Gastroesophageal sphincter (tissue), 4 donors: ENCODE measurements around the gene IMP4. TPM values are rescaled to one million over a fixed set of nuclear protein-coding genes. Genes with fewer than 3 reads are reported as not detected.

Experiments used
- ATAC-seq: fragments of 150-250 bp; one replicate; pipeline ENCODE4 v1.9.1; 2016; ENCODE audit warnings: mild to moderate bottlenecking, moderate library complexity
- H3K27ac ChIP-seq, 4 donors: fragments of 200-600 bp; sonication (generic) in 3 of 4; 1 replicate in 3 of 4; 2 replicates in 1 of 4; pipeline ENCODE4 v1.5.1; 2016 to 2019
- H3K27me3 ChIP-seq: fragments of 200-600 bp; sonication (generic); one replicate; pipeline ENCODE4 v1.5.1; 2019
- H3K36me3 ChIP-seq, 2 donors: fragments of 200-600 bp; sonication (generic); one replicate each; pipeline ENCODE4 v1.5.1; 2019; ENCODE audit warnings: control low read depth in 1 of 2
- H3K4me1 ChIP-seq, 3 donors: fragments of 200-600 bp; sonication (generic); 1 replicate in 2 of 3; 2 replicates in 1 of 3; pipeline ENCODE4 v1.5.1; 2016 to 2019; ENCODE audit warnings: control low read depth in 2 of 3
- H3K4me3 ChIP-seq, 2 donors: fragments of 200-600 bp; sonication (generic); one replicate each; pipeline ENCODE4 v1.5.1; 2019; ENCODE audit warnings: mild to moderate bottlenecking in 1 of 2, moderate library complexity in 1 of 2
- H3K9me3 ChIP-seq, 3 donors: fragments of 200-600 bp; sonication (generic); one replicate each; pipeline ENCODE4 v1.5.1; 2017 to 2019; ENCODE audit warnings: control low read depth in 2 of 3
- EP300 ChIP-seq: sonication (generic); formaldehyde crosslinking; IDR thresholded peaks from one replicate; pipeline ENCODE4 v1.6.1; 2017; ENCODE audit warnings: antibody characterized with exemption, mild to moderate bottlenecking
- POLR2A ChIP-seq, 2 donors: fragments of 450-650 bp; IDR thresholded peaks; one replicate each; pipeline ENCODE4 v1.6.1; 2017; ENCODE audit warnings: antibody characterized with exemption in 2 of 2, mild to moderate bottlenecking in 2 of 2, moderate library complexity in 1 of 2
- POLR2AphosphoS5 ChIP-seq: sonication (generic); formaldehyde crosslinking; IDR thresholded peaks from one replicate; pipeline ENCODE4 v1.6.1; 2017; ENCODE audit warnings: antibody characterized with exemption
- WGBS, 2 donors: methylation state at CpG; one replicate each; pipeline ENCODE4 v1.1.5; 2018; ENCODE audit warnings: low coverage in 1 of 2; 5-methylcytosine and 5-hydroxymethylcytosine counted together
- total RNA-seq, 4 donors: library from RNA; depleted of rRNA; stranded (reverse); fragments of >200 nt; gene quantifications; one replicate each; pipeline ENCODE4 v1.1.0, GENCODE V29; 2016
- TF ChIP-seq, protein P1 (sequence below), 4 experiments: fragments of 200-600 bp in 2 of 4; fragments of 450-650 bp in 2 of 4; sonication (generic) in 1 of 4; IDR thresholded peaks; one replicate each; pipeline ENCODE4 v1.5.1; 2017 to 2019; ENCODE audit warnings: antibody characterized with exemption in 4 of 4, mild to moderate bottlenecking in 2 of 4, moderate library complexity in 2 of 4

Gene IMP4
- total RNA-seq, 4 donors from 2014 or later, result 78.8 to 143 (median 113) TPM

DNA sequence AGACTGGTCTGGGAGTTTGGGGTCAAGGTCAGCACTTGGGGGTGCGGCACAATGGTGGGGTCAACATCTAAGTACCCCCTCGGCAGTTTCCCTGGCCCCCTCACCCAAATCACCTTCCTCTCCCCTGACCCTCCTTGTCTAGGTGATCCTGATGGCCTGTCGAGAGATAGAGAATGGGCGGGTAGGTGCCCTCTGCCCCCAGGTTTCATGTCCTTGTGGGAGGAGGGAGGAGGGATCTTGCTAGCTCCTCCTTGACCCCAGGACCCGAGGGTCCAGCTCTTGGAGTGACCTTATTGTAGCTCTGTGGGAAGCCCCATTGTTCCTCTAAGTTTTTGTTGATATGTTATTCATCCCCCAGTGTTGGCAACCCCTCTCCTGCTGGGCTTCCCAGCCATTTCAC is 16.8 kb downstream of the IMP4 start:
- Histone ChIP-seq H3K27ac (no peak overlapping the region), H3K4me1 (peaks cover 0 to 20% (median 10%) of the 10 kb centered on the region in 3 donors), H3K9me3 (no peaks in the 10 kb centered on the region), H3K36me3 (no peaks in the 10 kb centered on the region), H3K27me3 (no peaks in the 10 kb centered on the region), H3K4me3 (no peak overlapping the region)
- ATAC-seq, result no peak
- WGBS, 2 donors, result 60 to 70% methylated on average over 1 to 5 of the region's 5 CpGs
- TF ChIP-seq, protein P1, sequence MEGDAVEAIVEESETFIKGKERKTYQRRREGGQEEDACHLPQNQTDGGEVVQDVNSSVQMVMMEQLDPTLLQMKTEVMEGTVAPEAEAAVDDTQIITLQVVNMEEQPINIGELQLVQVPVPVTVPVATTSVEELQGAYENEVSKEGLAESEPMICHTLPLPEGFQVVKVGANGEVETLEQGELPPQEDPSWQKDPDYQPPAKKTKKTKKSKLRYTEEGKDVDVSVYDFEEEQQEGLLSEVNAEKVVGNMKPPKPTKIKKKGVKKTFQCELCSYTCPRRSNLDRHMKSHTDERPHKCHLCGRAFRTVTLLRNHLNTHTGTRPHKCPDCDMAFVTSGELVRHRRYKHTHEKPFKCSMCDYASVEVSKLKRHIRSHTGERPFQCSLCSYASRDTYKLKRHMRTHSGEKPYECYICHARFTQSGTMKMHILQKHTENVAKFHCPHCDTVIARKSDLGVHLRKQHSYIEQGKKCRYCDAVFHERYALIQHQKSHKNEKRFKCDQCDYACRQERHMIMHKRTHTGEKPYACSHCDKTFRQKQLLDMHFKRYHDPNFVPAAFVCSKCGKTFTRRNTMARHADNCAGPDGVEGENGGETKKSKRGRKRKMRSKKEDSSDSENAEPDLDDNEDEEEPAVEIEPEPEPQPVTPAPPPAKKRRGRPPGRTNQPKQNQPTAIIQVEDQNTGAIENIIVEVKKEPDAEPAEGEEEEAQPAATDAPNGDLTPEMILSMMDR (IDR thresholded peaks at IDR 0.05), result no peak
- no peak for TF ChIP-seq POLR2AphosphoS5
- no peak for TF ChIP-seq POLR2A (IDR thresholded peaks at IDR 0.05)
- no peak for TF ChIP-seq EP300

DNA sequence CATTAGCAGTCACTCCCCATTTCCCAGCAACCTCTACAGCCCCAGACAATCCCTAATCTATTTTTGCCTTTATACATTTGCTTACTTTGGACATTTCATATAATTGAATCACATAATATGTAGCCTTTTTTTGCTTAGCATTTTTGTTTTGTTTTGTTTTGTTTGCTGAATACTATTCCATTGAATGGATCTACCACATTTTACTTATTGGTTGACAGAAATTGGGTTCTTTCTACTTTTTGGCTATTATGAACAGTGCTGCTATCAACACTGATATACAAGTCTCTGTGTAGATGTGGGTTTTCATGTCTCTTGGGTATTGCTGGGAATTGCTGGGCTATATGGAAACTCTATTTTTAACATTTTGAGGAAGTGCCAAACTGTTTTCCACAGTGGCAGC is 20.8 kb downstream of the IMP4 start:
- H3K27ac ChIP-seq, result no peak overlapping the region
- H3K9me3 ChIP-seq, result no peaks in the 10 kb centered on the region
- no peak overlapping the region for H3K4me3 ChIP-seq
- no peaks in the 10 kb centered on the region for H3K36me3 ChIP-seq
- no peaks in the 10 kb centered on the region for H3K27me3 ChIP-seq
- no peak for TF ChIP-seq POLR2A (IDR thresholded peaks at IDR 0.05)
- TF ChIP-seq EP300, result no peak
- TF ChIP-seq, protein P1 (IDR thresholded peaks at IDR 0.05), result no peak
- TF ChIP-seq POLR2AphosphoS5, result no peak
- H3K4me1 ChIP-seq, result no peaks in the 10 kb centered on the region
- no peak for ATAC-seq

DNA sequence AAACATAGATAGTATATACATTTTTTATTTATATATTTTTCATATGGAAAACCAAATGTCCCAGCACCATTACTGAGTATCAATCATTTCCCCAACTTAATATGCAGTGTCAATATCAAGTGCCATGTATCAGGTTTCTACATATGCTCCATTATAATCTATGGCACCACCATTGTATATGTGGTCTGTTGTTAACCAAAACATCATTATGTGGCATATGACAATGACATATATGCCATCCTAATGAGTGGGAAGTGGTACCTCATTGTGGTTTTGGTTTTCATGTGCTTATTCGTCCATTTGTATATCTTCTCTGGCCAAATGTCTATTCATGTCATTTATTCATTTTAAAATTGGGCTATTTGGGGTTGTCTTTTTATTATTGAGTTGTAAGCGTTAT is 22.4 kb downstream of the IMP4 start:
- TF ChIP-seq, protein P1 (IDR thresholded peaks at IDR 0.05), result no peak
- TF ChIP-seq POLR2AphosphoS5 (no peak), POLR2A (IDR thresholded peaks at IDR 0.05) (no peak), EP300 (no peak)
- no peak for ATAC-seq
- WGBS, 2 donors, result 68 to 94% methylated on average over 2 of the region's 2 CpGs

DNA sequence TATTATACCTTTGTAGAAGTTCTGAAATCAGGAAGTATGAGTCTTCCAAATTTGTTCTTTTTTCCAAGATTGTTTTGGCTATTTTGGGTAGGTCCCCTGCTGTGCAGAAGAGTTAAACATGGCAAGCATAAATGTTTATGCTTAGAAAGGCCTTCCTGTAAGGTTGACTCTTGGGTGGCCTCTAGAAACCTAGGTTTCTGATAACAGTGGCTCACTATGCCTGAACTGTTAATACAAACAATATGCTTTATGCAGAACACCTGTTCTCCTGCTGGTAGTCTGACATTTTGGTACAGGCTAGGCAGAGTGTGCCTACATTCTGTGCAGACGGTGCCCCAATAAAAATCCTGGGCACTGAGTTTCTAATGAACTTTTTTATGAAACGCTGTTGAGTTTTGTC is 23.3 kb downstream of the IMP4 start:
- 60 to 80% methylated on average over 1 to 2 of the region's 2 CpGs for WGBS, 2 donors
- ATAC-seq, result no peak

More for the DNA sequence above, 22.4 kb downstream of the IMP4 start:
- Histone ChIP-seq H3K27ac (no peak overlapping the region), H3K4me3 (no peak overlapping the region), H3K4me1 (no peaks in the 10 kb centered on the region), H3K36me3 (peaks cover 0 to 2% of the 10 kb centered on the region in 2 donors), H3K9me3 (no peaks in the 10 kb centered on the region), H3K27me3 (no peaks in the 10 kb centered on the region)

GRCh38 chr2:130366720-130367119 is 24.0 kb downstream of the IMP4 start:
- Histone ChIP-seq H3K4me3 (no peak overlapping the region), H3K36me3 (peaks cover 0 to 11% of the 10 kb centered on the region in 2 donors), H3K27ac (no peak overlapping the region), H3K27me3 (no peaks in the 10 kb centered on the region), H3K9me3 (no peaks in the 10 kb centered on the region), H3K4me1 (peaks cover 0 to 13% (median 8%) of the 10 kb centered on the region in 3 donors)
- no peak for ATAC-seq
- WGBS, 2 donors, result 0 to 50% methylated on average over 1 of the region's 1 CpG
- TF ChIP-seq EP300, result no peak
- TF ChIP-seq POLR2AphosphoS5, result no peak
- TF ChIP-seq, protein P1 (IDR thresholded peaks at IDR 0.05), result no peak
- TF ChIP-seq POLR2A (IDR thresholded peaks at IDR 0.05), result no peak

More for the DNA sequence above, 23.3 kb downstream of the IMP4 start:
- Histone ChIP-seq H3K36me3 (peaks cover 0 to 11% of the 10 kb centered on the region in 2 donors), H3K4me3 (no peak overlapping the region), H3K9me3 (no peaks in the 10 kb centered on the region), H3K4me1 (peaks cover 0 to 6% (median under 1%) of the 10 kb centered on the region in 3 donors), H3K27ac (no peak overlapping the region), H3K27me3 (no peaks in the 10 kb centered on the region)
- no peak for TF ChIP-seq POLR2AphosphoS5
